Smooth muscle cell (in vitro differentiated cells): ENCODE results near the gene GRIA2. TPM values are rescaled to one million over a fixed set of nuclear protein-coding genes. Genes with fewer than 3 reads are reported as not detected.

Source experiments
- DNase-seq: peaks from one replicate; lab custom pipeline; 2025; ENCODE audit not compliant: unreplicated experiment; lab: John Stamatoyannopoulos, UW
- H2AFZ ChIP-seq: fragments of 200-600 bp; sonication (generic); 2 replicates; pipeline ENCODE4 v1.6.0; 2016; ENCODE audit warnings: antibody characterized with exemption, low read depth, mild to moderate bottlenecking
- H3F3A ChIP-seq: fragments of 200-600 bp; sonication (generic); 2 replicates; pipeline ENCODE4 v1.6.0; 2017; ENCODE audit warnings: antibody characterized with exemption, low read depth
- H3K27ac ChIP-seq: fragments of 200-600 bp; sonication (generic); 2 replicates; pipeline ENCODE4 v1.5.1; 2016; ENCODE audit warnings: low read depth, mild to moderate bottlenecking
- H3K27me3 ChIP-seq: fragments of 200-600 bp; sonication (generic); 2 replicates; pipeline ENCODE4 v1.6.1; 2016; ENCODE audit warnings: low read depth, mild to moderate bottlenecking
- H3K36me3 ChIP-seq: fragments of 200-600 bp; sonication (generic); 2 replicates; pipeline ENCODE4 v1.5.1; 2016; ENCODE audit warnings: low read depth
- H3K4me1 ChIP-seq: fragments of 200-600 bp; sonication (generic); 2 replicates; pipeline ENCODE4 v1.5.1; 2016; ENCODE audit warnings: low read depth
- H3K4me2 ChIP-seq: fragments of 200-600 bp; sonication (generic); 2 replicates; pipeline ENCODE4 v1.6.0; 2016; ENCODE audit warnings: mild to moderate bottlenecking
- H3K4me3 ChIP-seq: fragments of 200-600 bp; sonication (generic); 2 replicates; pipeline ENCODE4 v1.5.1; 2016; ENCODE audit warnings: mild to moderate bottlenecking
- H3K79me2 ChIP-seq: fragments of 200-600 bp; sonication (generic); 2 replicates; pipeline ENCODE4 v1.6.0; 2016; ENCODE audit warnings: low read depth, mild to moderate bottlenecking
- H3K9ac ChIP-seq: fragments of 200-600 bp; sonication (generic); 2 replicates; pipeline ENCODE4 v1.6.0; 2016; ENCODE audit warnings: low read depth
- H3K9me3 ChIP-seq: fragments of 200-600 bp; sonication (generic); replicated peaks from 2 replicates; pipeline ENCODE4 v1.5.1; 2016; ENCODE audit warnings: low read depth
- H4K20me1 ChIP-seq: fragments of 200-600 bp; sonication (generic); 2 replicates; pipeline ENCODE4 v1.6.0; 2016; ENCODE audit warnings: low read depth
- WGBS: methylation state at CpG from one replicate; pipeline ENCODE4 v1.1.7; 2016; ENCODE audit warnings: low lambda C conversion rate; 5-methylcytosine and 5-hydroxymethylcytosine counted together
- polyA plus RNA-seq: library from polyadenylated mRNA; unstranded; fragments of >200 nt; fragmentation: Nextera tagmentation; extraction: Ambion mirVana; gene quantifications from 2 replicates; pipeline ENCODE4 v1.2.1, GENCODE V29; 2016
- total RNA-seq: library from RNA; depleted of rRNA; stranded (reverse); fragments of >200 nt; gene quantifications from 2 replicates; pipeline ENCODE4 v1.2.3, GENCODE V29; 2014
- TF ChIP-seq, protein P1 (sequence below): fragments of 200-600 bp; sonication (generic); IDR thresholded peaks from 2 replicates; pipeline ENCODE4 v1.5.1; 2017; ENCODE audit warnings: borderline replicate concordance, mild to moderate bottlenecking, antibody characterized with exemption; ENCODE audit not compliant: insufficient read depth, poor library complexity, severe bottlenecking

The GRIA2 gene
- total and polyA plus RNA-seq, 2 experiments from 2014 or later, result not detected

DNA sequence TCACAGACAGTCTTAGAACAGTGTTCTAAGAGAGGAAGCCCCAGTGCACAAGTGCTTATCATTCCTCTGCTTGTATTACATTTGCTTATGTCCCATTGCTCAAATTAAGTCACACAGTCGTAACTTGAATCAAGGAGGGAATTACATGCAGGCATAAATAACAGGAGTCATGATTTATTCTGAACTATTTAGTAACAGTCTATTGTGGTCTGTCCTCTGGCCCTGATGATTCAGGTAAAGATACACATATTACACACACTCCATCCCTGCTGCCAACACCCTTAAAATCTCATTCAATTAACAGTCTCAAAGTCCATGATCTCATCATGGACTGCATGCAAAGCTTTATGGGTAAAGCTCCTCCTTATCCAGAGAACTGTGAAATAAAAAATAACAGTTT lies 60.1 kb downstream of the GRIA2 start:
- WGBS, result 75% methylated on average over 1 of the region's 1 CpG
- Histone ChIP-seq H3K36me3 (no peaks in the 10 kb centered on the region), H3K4me2 (no peak overlapping the region), H3K9ac (no peak overlapping the region), H3K79me2 (no peaks in the 10 kb centered on the region), H4K20me1 (no peaks in the 10 kb centered on the region), H3K4me1 (no peaks in the 10 kb centered on the region), H3K4me3 (no peak overlapping the region), H3K27ac (no peak overlapping the region), H2AFZ (no peak overlapping the region), H3K27me3 (peaks cover 5% of the 10 kb centered on the region), H3K9me3 (no peaks in the 10 kb centered on the region), H3F3A (no peaks in the 10 kb centered on the region)
- TF ChIP-seq, protein P1, sequence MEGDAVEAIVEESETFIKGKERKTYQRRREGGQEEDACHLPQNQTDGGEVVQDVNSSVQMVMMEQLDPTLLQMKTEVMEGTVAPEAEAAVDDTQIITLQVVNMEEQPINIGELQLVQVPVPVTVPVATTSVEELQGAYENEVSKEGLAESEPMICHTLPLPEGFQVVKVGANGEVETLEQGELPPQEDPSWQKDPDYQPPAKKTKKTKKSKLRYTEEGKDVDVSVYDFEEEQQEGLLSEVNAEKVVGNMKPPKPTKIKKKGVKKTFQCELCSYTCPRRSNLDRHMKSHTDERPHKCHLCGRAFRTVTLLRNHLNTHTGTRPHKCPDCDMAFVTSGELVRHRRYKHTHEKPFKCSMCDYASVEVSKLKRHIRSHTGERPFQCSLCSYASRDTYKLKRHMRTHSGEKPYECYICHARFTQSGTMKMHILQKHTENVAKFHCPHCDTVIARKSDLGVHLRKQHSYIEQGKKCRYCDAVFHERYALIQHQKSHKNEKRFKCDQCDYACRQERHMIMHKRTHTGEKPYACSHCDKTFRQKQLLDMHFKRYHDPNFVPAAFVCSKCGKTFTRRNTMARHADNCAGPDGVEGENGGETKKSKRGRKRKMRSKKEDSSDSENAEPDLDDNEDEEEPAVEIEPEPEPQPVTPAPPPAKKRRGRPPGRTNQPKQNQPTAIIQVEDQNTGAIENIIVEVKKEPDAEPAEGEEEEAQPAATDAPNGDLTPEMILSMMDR, result no peak
- DNase-seq, result no peak

DNA sequence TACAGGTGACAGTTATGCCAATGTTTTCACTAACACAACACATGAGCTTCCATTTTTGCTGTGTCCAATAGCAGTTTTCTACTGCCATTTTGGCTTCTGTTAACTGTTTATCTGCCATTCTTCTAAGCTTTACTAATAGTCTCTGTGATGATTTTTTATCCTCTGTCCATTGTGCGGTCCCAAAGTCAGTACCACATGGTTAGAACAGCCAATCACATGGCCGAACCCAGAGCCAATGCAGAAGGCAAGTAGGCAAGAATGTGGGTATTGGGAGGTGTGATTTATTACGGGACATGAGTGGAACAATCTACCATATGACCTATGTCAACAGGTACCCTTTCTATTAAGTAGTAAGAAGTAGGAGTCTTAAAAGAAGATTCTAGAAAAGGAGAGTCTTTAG lies 61.5 kb downstream of the GRIA2 start:
- Histone ChIP-seq H3K4me2 (no peak overlapping the region), H3K9me3 (no peaks in the 10 kb centered on the region)
- 75% methylated on average over 3 of the region's 3 CpGs for WGBS

DNA sequence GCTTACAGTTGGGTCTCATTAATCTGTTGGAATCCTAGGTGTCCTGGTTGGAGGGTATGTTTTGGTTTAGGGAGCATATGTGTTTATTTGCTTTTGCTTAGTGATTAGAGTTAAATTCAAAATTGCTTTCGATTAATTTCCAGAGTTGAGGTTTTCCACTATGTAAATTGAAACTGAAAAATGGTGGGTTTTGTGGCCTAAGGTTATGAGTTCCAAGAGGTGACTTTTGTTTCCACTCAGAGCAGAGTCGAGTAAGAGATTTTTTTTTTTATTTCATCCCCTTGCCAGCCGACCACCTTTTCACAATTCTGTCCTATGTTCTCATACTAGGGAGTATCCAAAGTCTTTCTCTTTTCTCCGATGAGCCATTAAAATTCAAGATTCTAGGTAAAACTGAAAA lies 66.9 kb downstream of the GRIA2 start:
- Histone ChIP-seq H3F3A (no peaks in the 10 kb centered on the region), H3K4me1 (no peaks in the 10 kb centered on the region), H3K4me2 (no peak overlapping the region), H3K79me2 (no peaks in the 10 kb centered on the region), H3K4me3 (no peak overlapping the region), H3K9me3 (no peaks in the 10 kb centered on the region), H3K9ac (no peak overlapping the region), H2AFZ (no peak overlapping the region), H3K27me3 (peaks cover 5% of the 10 kb centered on the region), H3K27ac (no peak overlapping the region), H4K20me1 (no peaks in the 10 kb centered on the region), H3K36me3 (no peaks in the 10 kb centered on the region)
- WGBS, result 86% methylated on average over 4 of the region's 4 CpGs
- no peak for DNase-seq
- TF ChIP-seq, protein P1, result no peak

More for the DNA sequence above, 61.5 kb downstream of the GRIA2 start:
- H2AFZ ChIP-seq, result no peak overlapping the region
- no peak overlapping the region for H3K9ac ChIP-seq
- no peak for DNase-seq
- no peaks in the 10 kb centered on the region for H4K20me1 ChIP-seq
- no peaks in the 10 kb centered on the region for H3K36me3 ChIP-seq
- no peak overlapping the region for H3K4me3 ChIP-seq
- H3K4me1 ChIP-seq, result no peaks in the 10 kb centered on the region
- TF ChIP-seq, protein P1, result no peak
- no peaks in the 10 kb centered on the region for H3K79me2 ChIP-seq
- no peak overlapping the region for H3K27ac ChIP-seq
- H3F3A ChIP-seq, result no peaks in the 10 kb centered on the region
- peaks cover 5% of the 10 kb centered on the region for H3K27me3 ChIP-seq

DNA sequence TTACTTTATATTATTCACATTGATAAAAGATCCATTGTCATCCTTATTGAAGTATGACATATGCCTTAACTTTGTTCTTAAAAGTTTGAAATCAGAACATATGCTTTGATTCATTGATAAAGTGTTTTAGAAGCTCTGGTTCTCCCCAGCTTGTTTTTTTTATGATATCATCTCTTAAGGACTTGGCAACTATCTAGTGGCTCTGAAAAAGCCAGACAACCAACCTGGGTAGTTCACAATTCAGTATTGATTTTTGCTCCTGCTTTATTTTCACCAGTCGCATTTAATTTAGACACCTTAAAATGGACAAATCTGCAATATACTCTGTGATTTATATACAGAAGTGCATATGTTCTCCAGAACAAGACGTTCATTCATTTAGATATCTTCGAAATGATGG lies 70.1 kb downstream of the GRIA2 start:
- H3F3A ChIP-seq, result no peaks in the 10 kb centered on the region
- no peak overlapping the region for H3K4me3 ChIP-seq
- no peak overlapping the region for H3K9ac ChIP-seq
- TF ChIP-seq, protein P1, result no peak
- H3K4me1 ChIP-seq, result no peaks in the 10 kb centered on the region
- H3K4me2 ChIP-seq, result no peak overlapping the region
- no peaks in the 10 kb centered on the region for H3K79me2 ChIP-seq
- H3K36me3 ChIP-seq, result no peaks in the 10 kb centered on the region
- DNase-seq, result no peak
- H3K9me3 ChIP-seq, result no peaks in the 10 kb centered on the region
- H4K20me1 ChIP-seq, result no peaks in the 10 kb centered on the region
- WGBS, result 83% methylated on average over 3 of the region's 3 CpGs
- no peaks in the 10 kb centered on the region for H3K27me3 ChIP-seq
- no peak overlapping the region for H2AFZ ChIP-seq
- no peak overlapping the region for H3K27ac ChIP-seq
